22Rv1 (cell line): ENCODE data around the gene KIAA0232.

Source experiments
- H3K27ac ChIP-seq: fragments of 450-650 bp; 2 replicates; pipeline ENCODE4 v1.5.1; 2017
- ZFX ChIP-seq: fragments of 450-650 bp; IDR thresholded peaks from 2 replicates; pipeline ENCODE4 v1.6.1; 2017; ENCODE audit warnings: antibody characterized with exemption, borderline replicate concordance
- TF ChIP-seq, protein P1 (sequence below): fragments of 450-650 bp; IDR thresholded peaks from 2 replicates; pipeline ENCODE4 v1.5.1; 2017; ENCODE audit warnings: mild to moderate bottlenecking

Gene KIAA0232

DNA sequence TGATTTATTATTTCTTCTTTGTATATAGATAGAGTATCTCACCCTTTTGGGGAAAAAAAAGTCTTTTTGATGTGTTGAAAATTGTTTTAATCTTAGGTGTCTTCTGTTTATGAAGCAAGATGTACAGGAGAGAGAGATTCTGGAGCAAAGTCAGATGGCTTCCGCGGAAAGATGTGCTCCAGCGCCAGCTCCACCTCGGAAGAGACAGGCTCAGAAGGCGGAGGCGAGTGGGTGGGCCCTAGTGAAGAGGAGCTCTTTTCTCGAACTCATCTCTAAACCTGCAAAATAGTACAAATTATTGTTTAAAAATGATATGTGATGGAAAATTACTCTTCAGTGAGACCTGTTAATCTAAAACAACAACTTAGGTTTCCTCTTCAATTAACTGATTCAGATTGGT, 98.2 kb downstream of the KIAA0232 start:
- no peak overlapping the region for H3K27ac ChIP-seq
- TF ChIP-seq, protein P1, sequence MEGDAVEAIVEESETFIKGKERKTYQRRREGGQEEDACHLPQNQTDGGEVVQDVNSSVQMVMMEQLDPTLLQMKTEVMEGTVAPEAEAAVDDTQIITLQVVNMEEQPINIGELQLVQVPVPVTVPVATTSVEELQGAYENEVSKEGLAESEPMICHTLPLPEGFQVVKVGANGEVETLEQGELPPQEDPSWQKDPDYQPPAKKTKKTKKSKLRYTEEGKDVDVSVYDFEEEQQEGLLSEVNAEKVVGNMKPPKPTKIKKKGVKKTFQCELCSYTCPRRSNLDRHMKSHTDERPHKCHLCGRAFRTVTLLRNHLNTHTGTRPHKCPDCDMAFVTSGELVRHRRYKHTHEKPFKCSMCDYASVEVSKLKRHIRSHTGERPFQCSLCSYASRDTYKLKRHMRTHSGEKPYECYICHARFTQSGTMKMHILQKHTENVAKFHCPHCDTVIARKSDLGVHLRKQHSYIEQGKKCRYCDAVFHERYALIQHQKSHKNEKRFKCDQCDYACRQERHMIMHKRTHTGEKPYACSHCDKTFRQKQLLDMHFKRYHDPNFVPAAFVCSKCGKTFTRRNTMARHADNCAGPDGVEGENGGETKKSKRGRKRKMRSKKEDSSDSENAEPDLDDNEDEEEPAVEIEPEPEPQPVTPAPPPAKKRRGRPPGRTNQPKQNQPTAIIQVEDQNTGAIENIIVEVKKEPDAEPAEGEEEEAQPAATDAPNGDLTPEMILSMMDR: no peak
- no peak for TF ChIP-seq ZFX

DNA sequence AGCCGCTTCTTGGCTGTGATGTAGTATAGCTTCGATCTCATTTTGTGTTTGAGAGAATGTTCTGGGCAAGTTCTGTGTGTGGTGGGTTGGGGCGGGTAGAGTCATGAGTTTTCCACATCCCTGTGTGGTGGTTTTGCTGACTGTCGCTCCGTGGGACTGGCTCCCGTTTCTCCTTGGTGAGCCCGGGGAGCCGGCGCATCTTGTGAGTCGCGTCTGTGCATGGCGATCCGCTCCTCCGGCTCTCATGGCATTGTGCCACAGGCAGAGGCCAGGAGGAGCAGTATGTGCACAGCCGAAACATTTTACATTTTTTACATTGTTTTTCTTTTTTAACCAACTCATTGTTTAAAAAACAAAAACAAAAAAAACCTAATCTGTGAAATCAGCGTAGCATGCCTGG, 99.4 kb downstream of the KIAA0232 start:
- TF ChIP-seq, protein P1: no peak
- no peak for TF ChIP-seq ZFX

DNA sequence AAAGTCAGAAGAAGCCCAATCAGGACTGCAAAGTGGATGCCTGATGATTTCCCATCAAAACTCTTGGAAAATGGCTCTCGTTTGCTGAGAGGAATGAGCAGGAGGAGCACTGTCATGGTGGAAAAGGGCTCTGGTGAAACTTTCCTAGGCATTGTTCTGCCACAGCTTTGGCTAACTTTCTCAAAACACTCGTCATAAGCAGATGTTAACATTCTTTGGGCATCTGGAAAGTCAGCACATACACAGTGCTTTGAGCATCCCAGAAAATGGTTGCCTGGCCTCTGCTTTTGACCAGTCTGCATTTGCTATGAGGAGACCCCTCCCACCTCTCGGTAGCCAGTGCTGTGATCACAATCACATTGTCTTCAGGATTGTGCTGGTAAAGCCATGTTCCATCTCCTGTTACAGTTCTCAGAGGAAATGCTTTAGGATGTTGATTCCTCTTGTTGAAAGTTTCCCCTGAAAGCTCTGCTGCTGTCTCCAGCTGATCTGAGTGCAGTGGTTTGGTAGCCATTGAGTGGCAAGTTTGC, 101.9 kb downstream of the KIAA0232 start:
- H3K27ac ChIP-seq: no peak overlapping the region
- TF ChIP-seq ZFX: no peak
- TF ChIP-seq, protein P1: no peak

More for the DNA sequence above, 99.4 kb downstream of the KIAA0232 start:
- H3K27ac ChIP-seq: no peak overlapping the region

DNA sequence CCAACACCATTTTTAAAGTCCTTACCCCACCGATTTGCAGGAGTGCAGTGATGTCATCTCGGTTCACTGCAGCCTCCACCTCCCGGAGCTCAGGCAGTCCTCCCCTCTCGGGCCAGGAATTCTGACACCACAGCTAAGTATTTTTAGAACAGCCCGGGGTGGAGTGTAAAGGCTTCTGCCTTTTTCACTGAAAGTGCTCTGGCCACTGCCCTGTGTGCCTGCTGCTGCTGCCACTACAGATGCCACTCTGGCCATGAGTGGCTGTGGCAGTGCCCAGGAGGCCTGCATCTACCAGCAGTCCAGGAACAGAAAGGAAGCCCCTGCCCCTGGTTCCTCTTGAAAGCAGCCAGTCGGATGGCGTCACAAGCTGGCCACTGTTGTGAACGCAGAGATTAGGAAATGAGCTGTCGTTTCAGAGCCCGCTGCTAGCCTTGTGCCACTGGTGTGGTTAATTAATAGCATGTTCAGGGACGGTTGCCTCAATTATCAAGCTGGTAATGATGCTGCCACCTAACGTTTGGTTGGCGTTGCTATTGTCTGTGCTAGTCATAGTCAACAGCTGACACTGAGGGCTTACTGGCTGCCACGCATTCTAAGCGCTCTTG, 103.5 kb downstream of the KIAA0232 start:
- no peak overlapping the region for H3K27ac ChIP-seq
- no peak for TF ChIP-seq ZFX
- TF ChIP-seq, protein P1: peak; percentile 68

DNA sequence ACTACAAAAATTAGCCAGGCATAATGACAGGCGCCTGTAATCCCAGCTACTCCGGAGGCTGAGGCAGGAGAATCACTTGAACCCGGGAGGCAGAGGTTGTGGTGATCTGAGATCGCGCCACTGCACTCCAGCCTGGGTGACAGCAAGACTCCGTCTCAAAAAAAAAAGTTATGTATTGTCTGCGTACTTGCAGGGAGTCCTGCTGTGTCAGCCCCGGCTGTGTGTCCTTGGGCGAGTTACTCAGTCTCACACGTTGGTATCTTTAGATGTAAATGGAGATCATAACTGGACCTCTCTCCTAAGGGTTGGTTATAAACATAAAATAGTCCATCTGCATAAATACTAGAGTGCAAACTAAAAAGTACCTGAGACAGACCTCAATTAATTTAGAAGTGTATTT, 104.4 kb downstream of the KIAA0232 start:
- no peak overlapping the region for H3K27ac ChIP-seq
- TF ChIP-seq, protein P1: no peak
- TF ChIP-seq ZFX: no peak

DNA sequence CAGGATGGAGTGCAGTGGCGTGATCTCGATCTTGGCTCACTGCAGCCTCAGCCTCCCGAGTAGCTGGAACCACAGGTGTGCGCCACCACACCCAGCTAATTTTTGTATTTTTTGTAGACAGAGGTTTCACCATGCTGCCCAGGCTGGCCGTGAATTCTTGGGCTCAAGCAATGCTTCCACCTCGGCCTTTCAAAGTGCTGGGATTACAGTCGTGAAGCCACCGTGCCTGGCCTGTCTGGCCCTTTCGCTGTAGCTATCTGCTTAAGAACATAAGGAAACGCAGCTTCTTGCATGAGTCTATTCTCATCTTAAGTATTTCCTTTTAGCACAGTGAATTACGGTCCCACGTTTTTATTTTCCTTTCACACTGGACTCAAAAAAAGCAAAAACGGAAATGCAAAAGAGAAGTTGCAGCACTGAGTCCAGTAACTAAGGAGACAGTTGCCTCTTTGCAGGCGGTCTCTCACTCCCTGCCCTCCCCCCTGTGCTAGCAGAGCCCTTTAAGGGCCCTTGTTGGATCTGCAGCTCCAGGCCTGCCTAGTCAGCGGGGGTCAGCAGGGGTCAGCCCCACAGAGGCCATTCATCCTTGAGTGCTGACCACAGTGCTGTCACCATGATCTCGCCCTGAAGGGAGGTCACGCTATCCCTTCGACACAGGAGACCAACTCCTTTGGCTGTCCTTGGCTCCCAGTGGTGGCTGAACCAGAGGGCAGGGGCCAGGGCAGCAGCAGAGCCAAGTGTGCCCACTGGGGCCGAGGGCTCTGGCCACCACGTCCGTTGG, 105.3 kb downstream of the KIAA0232 start:
- H3K27ac ChIP-seq: no peak overlapping the region
- TF ChIP-seq, protein P1: no peak
- no peak for TF ChIP-seq ZFX
